H1 (cell line): ENCODE measurements around the gene FRMD4B. TPM values are rescaled to one million over a fixed set of nuclear protein-coding genes. Genes with fewer than 3 reads are reported as not detected.
A peak's percentile ranks its signal among the peaks of the same experiment; 100 is the strongest.

ENCODE experiments used
- CTCF ChIA-PET: fragments of 300-600 bp; sonication (Branson Sonifier 250); formaldehyde crosslinking; loops from one replicate; lab custom pipeline; 2021; ENCODE audit not compliant: partially characterized antibody; lab: Charles Lee
- POLR2A ChIA-PET: fragments of 300-600 bp; sonication (Branson Sonifier 250); formaldehyde crosslinking; loops from one replicate; lab custom pipeline; 2021; ENCODE audit warnings: inconsistent platforms; ENCODE audit not compliant: partially characterized antibody; lab: Charles Lee
- DNase-seq, 2 experiments: peaks; one replicate each; pipeline versions ENCODE4 v3.0.0 to v3.0.0-alpha.2; 2010 to 2022; ENCODE audit warnings: low spot score in 2 of 2, low read depth in 1 of 2, mixed read lengths in 1 of 2
- FAIRE-seq: peaks from 2 replicates; lab custom pipeline; 2011; peaks lifted over from hg19 to GRCh38; lab: Jason Lieb, UNC
- H2AFZ ChIP-seq: 2 replicates; pipeline ENCODE4 v1.8.1; 2012; ENCODE audit warnings: low read length, inconsistent platforms
- H2AK5ac ChIP-seq: 2 replicates; pipeline ENCODE4 v1.6.1; 2013; ENCODE audit warnings: low read depth, low read length
- H2BK120ac ChIP-seq: replicated peaks from 2 replicates; pipeline ENCODE3; 2013; ENCODE audit warnings: low read depth, low read length, inconsistent platforms
- H2BK12ac ChIP-seq: 2 replicates; pipeline ENCODE4 v1.6.1; 2013; ENCODE audit warnings: low read depth, low read length
- H2BK15ac ChIP-seq: 2 replicates; pipeline ENCODE4 v1.6.1; 2013; ENCODE audit warnings: low read length
- H2BK20ac ChIP-seq: 2 replicates; pipeline ENCODE4 v1.6.1; 2013; ENCODE audit warnings: low read length
- H2BK5ac ChIP-seq: 2 replicates; pipeline ENCODE4 v1.6.1; 2013; ENCODE audit warnings: low read depth, low read length
- H3K14ac ChIP-seq: 2 replicates; pipeline ENCODE4 v1.6.1; 2013; ENCODE audit warnings: inconsistent platforms; ENCODE audit not compliant: insufficient read length
- H3K18ac ChIP-seq: 2 replicates; pipeline ENCODE4 v1.6.1; 2013; ENCODE audit warnings: low read length; ENCODE audit errors: extremely low read depth
- H3K23ac ChIP-seq: 2 replicates; pipeline ENCODE4 v1.6.1; 2013; ENCODE audit warnings: inconsistent platforms; ENCODE audit not compliant: insufficient read length
- H3K23me2 ChIP-seq: 2 replicates; pipeline ENCODE4 v1.6.1; 2013; ENCODE audit warnings: low read depth, low read length
- H3K27ac ChIP-seq: 2 replicates; pipeline ENCODE4 v1.6.1; 2011; ENCODE audit warnings: low read depth, low read length, inconsistent platforms
- H3K27me3 ChIP-seq, 4 experiments: replicated peaks in 1 of 4; 1 replicate in 1 of 4; 2 replicates in 3 of 4; pipeline versions ENCODE4 v1.6.1 to v1.8.1; 2011 to 2013; ENCODE audit warnings: low read length in 3 of 4, mild to moderate bottlenecking in 3 of 4, inconsistent platforms in 2 of 4, mixed read lengths in 2 of 4, moderate library complexity in 1 of 4; ENCODE audit not compliant: control insufficient read depth in 3 of 4, insufficient read depth in 3 of 4; ENCODE audit errors: extremely low read depth in 1 of 4
- H3K36me3 ChIP-seq, 4 experiments: 2 replicates each; pipeline versions ENCODE4 v1.6.1 to v1.8.1; 2011 to 2013; ENCODE audit warnings: mild to moderate bottlenecking in 4 of 4, low read length in 3 of 4, moderate library complexity in 2 of 4, control low read depth in 1 of 4, inconsistent platforms in 1 of 4; ENCODE audit not compliant: insufficient read depth in 4 of 4, control insufficient read depth in 2 of 4
- H3K4ac ChIP-seq: replicated peaks from 2 replicates; pipeline ENCODE3; 2013; ENCODE audit warnings: low read length, low read depth, mixed read lengths, inconsistent platforms; ENCODE audit not compliant: insufficient read length
- H3K4me1 ChIP-seq, 4 experiments: replicated peaks in 1 of 4; 1 replicate in 1 of 4; 2 replicates in 3 of 4; pipeline versions ENCODE4 v1.6.1 to v1.8.1; 2011 to 2013; ENCODE audit warnings: low read length in 3 of 4, inconsistent platforms in 2 of 4, mixed read lengths in 1 of 4; ENCODE audit not compliant: insufficient read depth in 4 of 4, control insufficient read depth in 3 of 4
- H3K4me2 ChIP-seq, 2 experiments: 2 replicates each; pipeline versions ENCODE4 v1.6.1 to v1.8.1; 2011 to 2013; ENCODE audit warnings: low read depth in 2 of 2, low read length in 2 of 2, control low read depth in 1 of 2, inconsistent platforms in 1 of 2, mild to moderate bottlenecking in 1 of 2; ENCODE audit not compliant: insufficient read depth in 1 of 2
- H3K4me3 ChIP-seq, 4 experiments: fragments of 200-600, 300-600 bp in 1 of 4; sonication (generic), shearing (Covaris generic), sonication (Bioruptor Twin) in 1 of 4; 2 replicates each; pipeline versions ENCODE4 v1.5.1 to v1.8.1; 2011 to 2016; ENCODE audit warnings: low read length in 4 of 4, low read depth in 3 of 4, control low read depth in 2 of 4, inconsistent platforms in 2 of 4, mild to moderate bottlenecking in 2 of 4, mixed read lengths in 1 of 4, moderate library complexity in 1 of 4; ENCODE audit not compliant: insufficient read depth in 2 of 4; ENCODE audit errors: extremely low read depth in 1 of 4
- H3K56ac ChIP-seq: replicated peaks from 2 replicates; pipeline ENCODE3; 2013; ENCODE audit warnings: low read depth, mild to moderate bottlenecking, mixed read lengths, low read length, inconsistent platforms; ENCODE audit not compliant: insufficient read length
- H3K79me1 ChIP-seq: 2 replicates; pipeline ENCODE4 v1.6.1; 2013; ENCODE audit warnings: low read depth, low read length, control low read depth
- H3K79me2 ChIP-seq, 2 experiments: 2 replicates each; pipeline versions ENCODE4 v1.6.1 to v1.8.1; 2012 to 2013; ENCODE audit warnings: low read length in 2 of 2, mild to moderate bottlenecking in 2 of 2, inconsistent platforms in 1 of 2; ENCODE audit not compliant: insufficient read depth in 2 of 2, control insufficient read depth in 1 of 2
- H3K9ac ChIP-seq, 4 experiments: replicated peaks in 1 of 4; 1 replicate in 1 of 4; 2 replicates in 3 of 4; pipeline versions ENCODE4 v1.6.1 to v1.8.1; 2011 to 2013; ENCODE audit warnings: low read depth in 3 of 4, low read length in 3 of 4, control low read depth in 2 of 4, mild to moderate bottlenecking in 2 of 4, moderate library complexity in 2 of 4, inconsistent platforms in 1 of 4; ENCODE audit errors: extremely low read depth in 1 of 4
- H3K9me3 ChIP-seq, 2 experiments: 2 replicates each; pipeline versions ENCODE4 v1.6.1 to v1.8.1; 2012 to 2013; ENCODE audit warnings: mild to moderate bottlenecking in 2 of 2, moderate library complexity in 2 of 2, control low read depth in 1 of 2, inconsistent platforms in 1 of 2, low read depth in 1 of 2, low read length in 1 of 2, mixed read lengths in 1 of 2; ENCODE audit not compliant: insufficient read depth in 2 of 2
- H4K20me1 ChIP-seq, 2 experiments: replicated peaks in 1 of 2; 2 replicates each; pipeline versions ENCODE3 to v1.8.1; 2011 to 2013; ENCODE audit warnings: inconsistent platforms in 2 of 2, low read length in 2 of 2, mild to moderate bottlenecking in 1 of 2; ENCODE audit not compliant: insufficient read depth in 2 of 2, control insufficient read depth in 1 of 2
- H4K5ac ChIP-seq: 2 replicates; pipeline ENCODE4 v1.6.1; 2013; ENCODE audit warnings: low read length, low read depth, mixed read lengths, inconsistent platforms; ENCODE audit not compliant: insufficient read length
- H4K8ac ChIP-seq: 2 replicates; pipeline ENCODE4 v1.8.0; 2013; ENCODE audit warnings: mild to moderate bottlenecking, moderate library complexity, low read length, inconsistent platforms; ENCODE audit not compliant: insufficient read depth; ENCODE audit errors: extremely low read depth
- H4K91ac ChIP-seq: replicated peaks from 2 replicates; pipeline ENCODE3; 2013; ENCODE audit warnings: low read length, mixed read lengths, inconsistent platforms; ENCODE audit not compliant: insufficient read length
- BRCA1 ChIP-seq: IDR thresholded peaks from 2 replicates; pipeline ENCODE4 v1.6.1; 2012; ENCODE audit warnings: low read depth, low read length, improper control_type of control experiment
- CBX5 ChIP-seq: fragments of 300-800, 300-1000 bp; sonication (generic); IDR thresholded peaks from 2 replicates; pipeline ENCODE4 v1.7.1; 2016; ENCODE audit warnings: antibody characterized with exemption, low read length, low read depth
- CHD2 ChIP-seq: IDR thresholded peaks from 2 replicates; pipeline ENCODE4 v1.6.1; 2012; ENCODE audit warnings: low read length, improper control_type of control experiment
- CTCF ChIP-seq, 3 experiments: IDR thresholded peaks; 1 replicate in 2 of 3; 2 replicates in 1 of 3; pipeline versions ENCODE4 v1.5.1 to v1.6.1; 2011; ENCODE audit warnings: low read length in 3 of 3, mild to moderate bottlenecking in 3 of 3, inconsistent platforms in 2 of 3, low read depth in 1 of 3, moderate library complexity in 1 of 3; ENCODE audit not compliant: insufficient read depth in 1 of 3; ENCODE audit errors: control extremely low read depth in 1 of 3
- JUN ChIP-seq: IDR thresholded peaks from 2 replicates; pipeline ENCODE4 v1.6.1; 2011; ENCODE audit warnings: low read depth, mild to moderate bottlenecking, improper control_type of control experiment, low read length
- NANOG ChIP-seq: IDR thresholded peaks from 2 replicates; pipeline ENCODE4 v1.6.1; 2011; ENCODE audit warnings: low read length, low read depth, mild to moderate bottlenecking, inconsistent platforms; ENCODE audit not compliant: insufficient read depth, poor library complexity, severe bottlenecking
- PHF8 ChIP-seq: fragments of 200-600 bp; sonication (generic); conservative IDR thresholded peaks from 2 replicates; pipeline ENCODE4 v1.7.1; 2012; ENCODE audit warnings: low read depth, mild to moderate bottlenecking, inconsistent platforms, low read length, moderate library complexity
- POLR2AphosphoS5 ChIP-seq: IDR thresholded peaks from 2 replicates; pipeline ENCODE4 v1.6.1; 2011; ENCODE audit warnings: low read depth, low read length
- SAP30 ChIP-seq: fragments of 300-600 bp; sonication (generic); IDR thresholded peaks from 2 replicates; pipeline ENCODE4 v1.7.1; 2012; ENCODE audit warnings: low read length, moderate library complexity, mild to moderate bottlenecking, inconsistent platforms; ENCODE audit not compliant: insufficient read depth, insufficient replicate concordance
- TBP ChIP-seq: IDR thresholded peaks from 2 replicates; pipeline ENCODE4 v1.6.1; 2011; ENCODE audit warnings: low read depth, low read length, improper control_type of control experiment
- TCF12 ChIP-seq: IDR thresholded peaks from 2 replicates; pipeline ENCODE4 v1.6.1; 2011; ENCODE audit warnings: low read depth, mild to moderate bottlenecking, low read length
- WGBS, 2 experiments: shearing (Covaris generic) in 1 of 2; methylation state at CpG; one replicate each; pipeline versions ENCODE4 v1.1.6 to v1.1.7; 2013 to 2015; ENCODE audit warnings: low lambda C conversion rate in 2 of 2, mixed read lengths in 2 of 2, inconsistent platforms in 1 of 2, low coverage in 1 of 2, missing lambda C conversion rate in 1 of 2; ENCODE audit not compliant: insufficient replicate concordance in 2 of 2, insufficient coverage in 1 of 2, insufficient read length in 1 of 2; ENCODE audit errors: extremely low coverage in 1 of 2, missing lambda C conversion rate in 1 of 2; 5-methylcytosine and 5-hydroxymethylcytosine counted together
- polyA plus RNA-seq, 7 experiments: library from polyadenylated mRNA; depleted of rRNA in 3 of 7; stranded (reverse) in 5 of 7; unstranded in 2 of 7; fragments of >200 nt in 5 of 7; fragments of 200-250 nt in 2 of 7; gene quantifications; 1 replicate in 5 of 7; 2 replicates in 1 of 7; 4 replicates in 1 of 7; pipeline versions ENCODE4 v1.2.1 to v1.2.3, GENCODE V29; 2011 to 2013; ENCODE audit warnings: missing spikeins in 2 of 7, mixed read lengths in 2 of 7
- total RNA-seq: library from RNA; stranded (reverse); fragmentation: NEBNext Ultra II Directional; extraction: Animal tissue kit (Norgen Biotek cat#: 25700); gene quantifications from 2 replicates; pipeline ENCODE4 v1.2.1, GENCODE V29; 2021
- TF ChIP-seq, protein P1 (sequence below): IDR thresholded peaks from 2 replicates; pipeline ENCODE4 v1.6.1; 2012; ENCODE audit warnings: inconsistent platforms

FRMD4B gene
- total and polyA plus RNA-seq, 2 of the 8 experiments (the other 6 are each of a cell fraction or from before 2014, with no cell fraction given) = 2.7 to 7.2 TPM

GRCh38 chr3:69126999-69127398 is 258.9 kb downstream of the FRMD4B start:
- no peak overlapping the region for H3K9ac ChIP-seq
- whole genome bisulfite sequencing, 2 experiments = 100% methylated on average over 2 of the region's 2 CpGs; no CpG with 5 or more reads in 1 of the 2 experiments
- no peak overlapping the region for H2BK20ac ChIP-seq
- H3K56ac ChIP-seq = no peak overlapping the region
- H3K4me3 ChIP-seq = no peak overlapping the region
- no peaks in the 10 kb centered on the region for H3K79me2 ChIP-seq
- H3K23ac ChIP-seq = no peak overlapping the region
- no peak overlapping the region for H2BK5ac ChIP-seq
- no peak overlapping the region for H3K4ac ChIP-seq
- H4K5ac ChIP-seq = no peak overlapping the region
- H2BK15ac ChIP-seq = no peak overlapping the region
- H4K8ac ChIP-seq = no peak overlapping the region
- DNase-seq (no peak), FAIRE-seq (peak; percentile 7)
- H2BK12ac ChIP-seq = no peak overlapping the region
- H3K27me3 ChIP-seq = no peaks in the 10 kb centered on the region
- no peak overlapping the region for H3K27ac ChIP-seq
- ChIA-PET CTCF (interaction anchor here (0.6 to 3.6 kb wide), 6 partner anchors 22 to 184 kb away, joined by 3 to 21 read pairs (median 4); no protein-coding TSS in a partner anchor), POLR2A (interaction anchor here (0.7 kb wide), 1 partner anchor 12 kb away, joined by 3 read pairs; no protein-coding TSS in a partner anchor)
- H2AK5ac ChIP-seq = no peak overlapping the region
- H3K4me1 ChIP-seq = no peaks in the 10 kb centered on the region
- no peak overlapping the region for H2BK120ac ChIP-seq
- H3K4me2 ChIP-seq = no peak overlapping the region
- no peak overlapping the region for H3K14ac ChIP-seq
- H3K9me3 ChIP-seq = no peaks in the 10 kb centered on the region
- no peak overlapping the region for H2AFZ ChIP-seq
- no peaks in the 10 kb centered on the region for H4K20me1 ChIP-seq
- H3K23me2 ChIP-seq = no peaks in the 10 kb centered on the region; the same call in 1 of the 2 replicates
- no peak overlapping the region for H3K18ac ChIP-seq
- H4K91ac ChIP-seq = no peak overlapping the region
- H3K36me3 ChIP-seq = no peaks in the 10 kb centered on the region
- no peaks in the 10 kb centered on the region for H3K79me1 ChIP-seq
- TF ChIP-seq CHD2 (no peak), JUN (no peak), PHF8 (no peak), TCF12 (no peak), BRCA1 (no peak), SAP30 (no peak), POLR2AphosphoS5 (no peak), NANOG (no peak), CBX5 (no peak), TBP (no peak), CTCF (IDR thresholded peaks at IDR 0.05; ENCODE audit: control extremely low read depth in 1 of 3, insufficient read depth in 1 of 3, low read depth in 1 of 3, low read length in 3 of 3) (no peak)
- TF ChIP-seq, protein P1, sequence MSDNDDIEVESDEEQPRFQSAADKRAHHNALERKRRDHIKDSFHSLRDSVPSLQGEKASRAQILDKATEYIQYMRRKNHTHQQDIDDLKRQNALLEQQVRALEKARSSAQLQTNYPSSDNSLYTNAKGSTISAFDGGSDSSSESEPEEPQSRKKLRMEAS = no peak
